BE2C (cell line): Measurements from ENCODE around the gene FBXO3. TPM values are rescaled to one million over a fixed set of nuclear protein-coding genes. Genes with fewer than 3 reads are reported as not detected.
"Not testable (repeated sequence)": the region's sequence is repeated elsewhere in the genome, so short reads cannot be mapped to it uniquely, and the experiment has no call there.

ENCODE experiments used
- DNase-seq: peaks from one replicate; pipeline ENCODE4 v3.0.0-alpha.2; 2020
- H3K27me3 ChIP-seq: fragments of 250-450 bp; sonication (Bioruptor Pico); 2 replicates; pipeline ENCODE4 v1.5.1; 2020; ENCODE audit warnings: mild to moderate bottlenecking
- H3K36me3 ChIP-seq: fragments of 250-450 bp; sonication (Bioruptor Pico); 2 replicates; pipeline ENCODE4 v1.5.1; 2020; ENCODE audit warnings: mild to moderate bottlenecking
- H3K4me1 ChIP-seq: fragments of 250-450 bp; sonication (Bioruptor Pico); 2 replicates; pipeline ENCODE4 v1.5.1; 2020
- H3K4me3 ChIP-seq: 2 replicates; pipeline ENCODE4 v1.5.1; 2011; ENCODE audit warnings: low read depth, low read length
- H3K9me3 ChIP-seq: fragments of 250-450 bp; sonication (Bioruptor Pico); 2 replicates; pipeline ENCODE4 v1.5.1; 2020
- polyA plus RNA-seq: library from polyadenylated mRNA; unstranded; fragments of >200 nt; gene quantifications from one replicate; pipeline ENCODE4 v1.2.1, GENCODE V29; 2012; ENCODE audit warnings: low read depth, missing spikeins; ENCODE audit not compliant: insufficient read length, insufficient read depth
- TF ChIP-seq, protein P1 (sequence below): IDR thresholded peaks from 2 replicates; pipeline ENCODE4 v1.5.1; 2012; ENCODE audit warnings: mild to moderate bottlenecking, low read depth, low read length

The FBXO3 gene, protein sequence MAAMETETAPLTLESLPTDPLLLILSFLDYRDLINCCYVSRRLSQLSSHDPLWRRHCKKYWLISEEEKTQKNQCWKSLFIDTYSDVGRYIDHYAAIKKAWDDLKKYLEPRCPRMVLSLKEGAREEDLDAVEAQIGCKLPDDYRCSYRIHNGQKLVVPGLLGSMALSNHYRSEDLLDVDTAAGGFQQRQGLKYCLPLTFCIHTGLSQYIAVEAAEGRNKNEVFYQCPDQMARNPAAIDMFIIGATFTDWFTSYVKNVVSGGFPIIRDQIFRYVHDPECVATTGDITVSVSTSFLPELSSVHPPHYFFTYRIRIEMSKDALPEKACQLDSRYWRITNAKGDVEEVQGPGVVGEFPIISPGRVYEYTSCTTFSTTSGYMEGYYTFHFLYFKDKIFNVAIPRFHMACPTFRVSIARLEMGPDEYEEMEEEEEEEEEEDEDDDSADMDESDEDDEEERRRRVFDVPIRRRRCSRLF
- 13.9 TPM for polyA plus RNA-seq

DNA sequence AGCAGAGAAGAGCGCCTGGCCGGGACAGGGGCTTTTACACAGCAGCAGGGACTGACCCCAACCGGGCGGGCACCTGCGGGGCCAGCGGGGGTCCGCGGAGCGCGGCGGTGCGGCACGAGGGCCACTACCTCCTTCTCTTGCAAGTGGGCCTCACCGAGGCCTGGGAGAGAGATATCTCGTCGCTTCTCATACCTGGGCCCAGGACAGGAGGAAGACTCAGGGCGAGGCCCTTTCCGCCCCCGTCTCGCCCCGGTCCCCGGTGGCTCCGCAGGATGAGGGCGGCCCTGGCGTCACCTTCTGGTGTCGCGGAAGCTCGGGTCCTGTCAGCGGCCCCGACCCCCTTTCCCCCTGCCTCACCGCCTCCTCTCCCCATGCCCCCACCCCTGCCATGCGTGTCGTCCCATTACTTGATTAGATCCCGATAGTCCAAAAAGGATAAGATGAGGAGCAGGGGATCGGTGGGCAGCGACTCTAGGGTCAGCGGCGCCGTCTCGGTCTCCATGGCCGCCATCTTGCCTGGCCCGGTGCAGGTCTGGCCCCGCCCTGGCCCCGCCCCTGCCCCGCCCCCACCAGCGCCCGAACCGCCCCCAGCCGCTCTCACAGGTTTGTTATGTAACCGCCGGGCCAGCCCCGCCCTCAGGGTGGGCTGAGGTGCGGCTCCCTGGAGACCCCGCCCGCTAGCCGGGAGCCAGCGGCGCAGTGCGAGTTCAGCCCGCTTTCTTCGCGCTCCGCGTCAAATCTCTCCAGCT, at the start of gene FBXO3:
TSS of gene FBXO3 (minus strand) at position 534 of the 749 bp plus-strand sequence. CDS start at position 511, 23 bp downstream.
- Histone ChIP-seq H3K36me3 (no peaks in the 10 kb centered on the region), H3K27me3 (no peaks in the 10 kb centered on the region; the same call in 1 of the 2 replicates), H3K9me3 (no peaks in the 10 kb centered on the region), H3K4me3 (peak within 1 kb of the TSS; percentile 75), H3K4me1 (no peaks in the 10 kb centered on the region)
- peak; percentile 84 for DNase-seq
- TF ChIP-seq, protein P1, sequence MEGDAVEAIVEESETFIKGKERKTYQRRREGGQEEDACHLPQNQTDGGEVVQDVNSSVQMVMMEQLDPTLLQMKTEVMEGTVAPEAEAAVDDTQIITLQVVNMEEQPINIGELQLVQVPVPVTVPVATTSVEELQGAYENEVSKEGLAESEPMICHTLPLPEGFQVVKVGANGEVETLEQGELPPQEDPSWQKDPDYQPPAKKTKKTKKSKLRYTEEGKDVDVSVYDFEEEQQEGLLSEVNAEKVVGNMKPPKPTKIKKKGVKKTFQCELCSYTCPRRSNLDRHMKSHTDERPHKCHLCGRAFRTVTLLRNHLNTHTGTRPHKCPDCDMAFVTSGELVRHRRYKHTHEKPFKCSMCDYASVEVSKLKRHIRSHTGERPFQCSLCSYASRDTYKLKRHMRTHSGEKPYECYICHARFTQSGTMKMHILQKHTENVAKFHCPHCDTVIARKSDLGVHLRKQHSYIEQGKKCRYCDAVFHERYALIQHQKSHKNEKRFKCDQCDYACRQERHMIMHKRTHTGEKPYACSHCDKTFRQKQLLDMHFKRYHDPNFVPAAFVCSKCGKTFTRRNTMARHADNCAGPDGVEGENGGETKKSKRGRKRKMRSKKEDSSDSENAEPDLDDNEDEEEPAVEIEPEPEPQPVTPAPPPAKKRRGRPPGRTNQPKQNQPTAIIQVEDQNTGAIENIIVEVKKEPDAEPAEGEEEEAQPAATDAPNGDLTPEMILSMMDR = no peak

DNA sequence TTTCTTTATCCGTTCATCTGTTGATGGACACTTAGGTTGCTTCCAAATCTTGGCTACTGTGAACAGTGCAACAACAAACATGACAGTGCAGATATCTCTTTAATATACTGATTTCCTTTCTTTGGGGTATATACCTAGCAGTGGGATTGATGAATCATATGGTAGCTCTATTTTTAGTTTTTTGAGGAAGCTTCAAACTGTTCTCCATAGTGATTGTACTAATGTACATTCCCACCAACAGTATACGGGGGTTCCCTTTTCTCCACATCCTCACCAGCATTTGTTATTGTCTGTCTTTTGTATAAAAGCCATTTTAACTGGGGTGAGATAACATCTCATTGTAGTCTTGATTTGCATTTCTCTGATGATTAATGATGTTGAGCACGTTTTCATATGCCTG, 48.7 kb upstream of the FBXO3 start:
- H3K4me3 ChIP-seq, H3K9me3 ChIP-seq, DNase-seq: not testable (repeated sequence)

DNA sequence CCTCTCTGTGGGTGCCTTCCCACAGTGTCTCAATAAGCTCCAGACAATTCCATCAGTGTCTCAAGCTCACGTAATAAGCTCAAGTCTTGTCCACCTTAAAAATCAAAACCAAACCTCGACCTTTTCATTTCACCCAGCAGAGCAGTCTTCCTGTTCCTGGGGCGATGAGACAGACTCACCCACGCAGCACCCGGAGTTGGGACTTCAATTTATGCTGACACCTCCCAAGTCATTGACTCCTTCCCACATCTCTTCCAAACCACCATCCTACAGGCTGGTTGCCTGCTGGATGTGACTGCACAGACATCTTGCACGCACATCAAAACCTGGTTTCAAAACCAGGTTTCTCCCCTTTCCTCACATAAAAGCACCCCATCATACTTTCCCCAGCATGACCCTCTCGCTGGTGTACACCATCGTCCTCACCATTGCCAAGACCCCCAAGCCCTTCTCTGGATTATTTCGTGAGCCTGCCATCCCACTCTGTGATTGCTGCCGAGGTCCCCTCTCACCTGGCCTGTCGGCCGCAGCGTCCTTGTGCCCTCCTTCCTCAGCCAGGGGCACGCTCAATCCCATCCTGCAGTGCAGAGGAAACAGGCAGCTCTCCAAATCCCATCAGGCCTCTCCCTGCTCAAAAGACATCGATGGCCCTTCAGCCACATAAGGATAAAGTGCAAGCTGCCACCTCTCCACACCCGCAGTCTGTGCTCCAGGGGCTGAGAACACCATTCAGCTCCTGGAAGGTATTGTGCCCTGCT, 45.1 kb upstream of the FBXO3 start:
- Histone ChIP-seq H3K4me1 (no peaks in the 10 kb centered on the region), H3K36me3 (no peaks in the 10 kb centered on the region), H3K27me3 (peaks cover 29% of the 10 kb centered on the region), H3K4me3 (no peak overlapping the region), H3K9me3 (no peaks in the 10 kb centered on the region)
- TF ChIP-seq, protein P1 = no peak
- no peak for DNase-seq

More for the DNA sequence above, 48.7 kb upstream of the FBXO3 start:
- not testable (repeated sequence) for H3K4me1 ChIP-seq, H3K36me3 ChIP-seq
- H3K27me3 ChIP-seq = peaks cover 47% of the 10 kb centered on the region

DNA sequence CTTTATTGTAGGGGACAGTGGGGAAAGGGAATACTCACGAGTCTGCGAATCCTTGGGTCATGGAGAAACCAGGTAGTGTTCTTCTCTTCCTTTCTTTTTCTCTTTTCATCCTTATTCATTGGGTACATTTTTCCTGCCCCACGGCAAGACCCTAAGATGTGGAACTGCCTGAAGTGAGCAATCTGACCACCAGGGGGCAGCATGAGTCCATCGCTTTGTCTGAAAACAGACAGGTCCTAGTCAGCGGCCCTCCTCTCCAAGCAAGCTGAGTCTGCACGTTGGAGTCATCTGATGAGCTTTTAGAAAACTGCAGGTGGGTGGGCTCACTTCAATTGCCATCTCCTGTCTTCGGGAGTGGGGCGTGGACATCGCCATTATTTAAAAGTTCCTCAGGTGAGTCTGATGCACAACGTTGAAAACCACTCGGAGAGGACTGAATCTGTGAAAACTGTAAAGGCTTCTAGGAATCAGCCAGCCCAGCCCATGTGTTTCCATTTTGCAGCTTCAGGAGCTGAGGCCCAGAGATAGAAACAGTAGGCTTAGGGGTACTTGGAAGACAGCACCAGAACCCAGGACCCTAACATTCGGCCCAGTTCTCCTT, 34.0 kb upstream of the FBXO3 start:
- DNase-seq = peak; percentile 75
- Histone ChIP-seq H3K27me3 (peaks cover 6% of the 10 kb centered on the region; the same call in 1 of the 2 replicates), H3K4me3 (no peak overlapping the region), H3K36me3 (no peaks in the 10 kb centered on the region), H3K4me1 (no peaks in the 10 kb centered on the region), H3K9me3 (no peaks in the 10 kb centered on the region)
- TF ChIP-seq, protein P1 = peak; percentile 79

DNA sequence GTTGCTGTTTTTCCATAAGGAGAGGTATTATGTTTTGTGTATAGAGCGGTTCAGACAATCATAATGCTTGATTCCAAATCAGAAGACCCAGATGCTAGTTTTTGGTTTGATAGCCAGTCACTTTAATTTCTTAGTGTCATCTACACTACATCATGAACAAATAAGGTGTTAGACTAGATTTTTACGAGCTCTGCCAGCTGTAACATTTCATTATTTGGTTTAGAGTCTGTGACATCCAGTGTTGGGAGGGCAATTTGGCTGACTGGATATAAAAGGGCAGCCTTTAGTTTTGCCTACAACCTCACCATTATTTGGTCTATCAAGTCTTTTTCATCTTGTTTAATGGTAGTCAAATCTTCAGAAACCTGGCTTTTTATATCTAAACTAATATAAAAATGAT, 30.2 kb upstream of the FBXO3 start:
- Histone ChIP-seq H3K4me1 (no peaks in the 10 kb centered on the region), H3K27me3 (peaks cover 25% of the 10 kb centered on the region), H3K36me3 (no peaks in the 10 kb centered on the region), H3K4me3 (no peak overlapping the region), H3K9me3 (no peaks in the 10 kb centered on the region)
- TF ChIP-seq, protein P1 = no peak
- no peak for DNase-seq
